Activated CD4-positive, alpha-beta T cell treated with anti-CD3 and anti-CD28 coated beads for 36 hours (primary cell): ENCODE measurements around the gene LIAS. TPM values are rescaled to one million over a fixed set of nuclear protein-coding genes. Genes with fewer than 3 reads are reported as not detected.

Experiments
- ATAC-seq: fragments of 200-7000 bp; cut with Tn5 transposase; one replicate; pipeline ENCODE4 v1.10.0; 2021; ENCODE audit warnings: mild to moderate bottlenecking, moderate library complexity
- CTCF ChIA-PET: fragments of 350-600 bp; sonication (Branson Sonifier 250); formaldehyde crosslinking; loops from one replicate; lab custom pipeline; 2021; ENCODE audit warnings: antibody characterized with exemption; lab: Charles Lee
- POLR2A ChIA-PET: fragments of 350-600 bp; sonication (Branson Sonifier 250); formaldehyde crosslinking; loops from one replicate; lab custom pipeline; 2021; ENCODE audit warnings: antibody characterized with exemption, inconsistent platforms; lab: Charles Lee
- DNase-seq: peaks from one replicate; pipeline ENCODE4 v3.0.0-alpha.2; 2020
- H3K27ac Mint-ChIP-seq: one replicate; pipeline ENCODE4 v1.8.0; 2021; ENCODE audit warnings: mixed read lengths
- H3K27me3 Mint-ChIP-seq: one replicate; pipeline ENCODE4 v1.8.0; 2021; ENCODE audit warnings: mixed read lengths
- H3K36me3 Mint-ChIP-seq: one replicate; pipeline ENCODE4 v1.8.0; 2021; ENCODE audit warnings: low read depth, mixed read lengths
- H3K4me1 Mint-ChIP-seq: one replicate; pipeline ENCODE4 v1.8.0; 2021; ENCODE audit warnings: mixed read lengths
- H3K4me3 Mint-ChIP-seq: one replicate; pipeline ENCODE4 v1.8.0; 2021; ENCODE audit warnings: mild to moderate bottlenecking, moderate library complexity, mixed read lengths
- H3K9me3 Mint-ChIP-seq: one replicate; pipeline ENCODE4 v1.8.0; 2021; ENCODE audit warnings: low read depth, mixed read lengths
- intact Hi-C, 2 experiments: fragments of 100-400 bp; cut with DNase I in 1 of 2; cut with micrococcal nuclease in 1 of 2; formaldehyde crosslinking; loops; one replicate each; pipeline versions ENCODE4 v1.14.2 to v1.15.1; 2022 to 2024; cut with DNase I, micrococcal nuclease
- microRNA-seq: library from miRNA; unstranded; fragments of <30 nt; microRNA quantifications from one replicate; pipeline ENCODE4 v1.2.0, GENCODE V29; 2021; ENCODE audit warnings: borderline replicate concordance
- total RNA-seq, 2 experiments: library from RNA; stranded (reverse); gene quantifications; one replicate each; pipeline ENCODE4 v1.2.3, GENCODE V29; 2021

The LIAS gene
- total RNA-seq, 2 experiments from 2014 or later = 30.7 to 35.5 TPM

- ChIA-PET POLR2A (no interaction called here), CTCF (interaction anchor here (1.0 kb wide), 1 partner anchor 114 kb away, joined by 3 read pairs; the partner anchor contains the start of gene SMIM14)
- no peaks in the 10 kb centered on the region for H3K9me3 Mint-ChIP-seq
These were observed 65.5 kb downstream of the LIAS start for GRCh38 chr4:39524161-39524957.

GRCh38 chr4:39525822-39526690 is 67.2 kb downstream of the LIAS start:
- H3K27me3 Mint-ChIP-seq = no peaks in the 10 kb centered on the region
- H3K27ac Mint-ChIP-seq = peak overlapping the region; percentile 82
- H3K4me1 Mint-ChIP-seq = peaks cover 16% of the 10 kb centered on the region
- ChIA-PET POLR2A (interaction anchor here (0.6 kb wide), 1 partner anchor 86 kb away, joined by 3 read pairs; no protein-coding TSS in a partner anchor), CTCF (interaction anchor here (0.6 to 2.1 kb wide), 2 partner anchors 57 to 271 kb away, joined by 3 to 7 read pairs; no protein-coding TSS in a partner anchor)
- intact Hi-C loops = loop anchor here (2.0 to 10.0 kb wide), 8 partner anchors 67 to 861 kb away; partner anchors contain the start of genes KLF3 (in 1 of the 2), LIAS (in 1 of the 2), N4BP2 (in 1 of the 2) and PDS5A (in 1 of the 2)
- DNase-seq (no peak), ATAC-seq (no peak)
- H3K4me3 Mint-ChIP-seq = peak overlapping the region; percentile 87
- H3K36me3 Mint-ChIP-seq = peaks cover 11% of the 10 kb centered on the region
- peaks cover 6% of the 10 kb centered on the region for H3K9me3 Mint-ChIP-seq

More at GRCh38 chr4:39524161-39524957, 65.5 kb downstream of the LIAS start:
- Mint-ChIP-seq H3K27me3 (no peaks in the 10 kb centered on the region), H3K4me3 (no peak overlapping the region), H3K36me3 (no peaks in the 10 kb centered on the region), H3K4me1 (peaks cover 16% of the 10 kb centered on the region), H3K27ac (no peak overlapping the region)
- no peak for ATAC-seq
- intact Hi-C loops = loop anchor here in 1 of 2 experiments (10.0 kb wide), 1 partner anchor 860 kb away; the partner anchor contains the start of gene KLF3
- DNase-seq = no peak

- H3K27me3 Mint-ChIP-seq = no peaks in the 10 kb centered on the region
- ChIA-PET POLR2A (interaction anchor here (0.6 to 1.2 kb wide), 5 partner anchors 14 to 1115 kb away, joined by 3 to 9 read pairs (median 6); partner anchors contain the start of genes RFC1 and SMIM14), CTCF (interaction anchor here (0.5 to 2.1 kb wide), 7 partner anchors 18 to 472 kb away, joined by 3 to 7 read pairs (median 3); no protein-coding TSS in a partner anchor)
- H3K4me3 Mint-ChIP-seq = peak overlapping the region; percentile 87
- H3K4me1 Mint-ChIP-seq = peaks cover 16% of the 10 kb centered on the region
- peak; percentile 61 for DNase-seq
- peak overlapping the region; percentile 82 for H3K27ac Mint-ChIP-seq
- H3K36me3 Mint-ChIP-seq = peaks cover 17% of the 10 kb centered on the region
- intact Hi-C loops = loop anchor here (1.0 to 10.0 kb wide), 14 partner anchors 58 to 862 kb away; partner anchors contain the start of genes RPL9 (in 2 of the 2), KLF3 (in 1 of the 2), LIAS (in 1 of the 2) and N4BP2 (in 1 of the 2)
- ATAC-seq = no peak
- H3K9me3 Mint-ChIP-seq = peaks cover 14% of the 10 kb centered on the region
These were observed 68.0 kb downstream of the LIAS start for GRCh38 chr4:39526765-39527295.

- peak; percentile 99 for ATAC-seq
- POLR2A ChIA-PET = interaction anchor here (0.6 to 1.2 kb wide), 6 partner anchors 15 to 1114 kb away, joined by 3 to 9 read pairs (median 5); partner anchors contain the start of genes RFC1 and SMIM14
- Mint-ChIP-seq H3K9me3 (peaks cover 19% of the 10 kb centered on the region), H3K27ac (peak within 1 kb of the TSS; percentile 97), H3K36me3 (peaks cover 24% of the 10 kb centered on the region), H3K27me3 (no peaks in the 10 kb centered on the region), H3K4me3 (peak within 1 kb of the TSS; percentile 87), H3K4me1 (peaks cover 16% of the 10 kb centered on the region)
- DNase-seq = peak; percentile 95
- intact Hi-C loops = loop anchor here (1.0 to 10.0 kb wide), 14 partner anchors 58 to 863 kb away; partner anchors contain the start of genes RPL9 (in 2 of the 2), KLF3 (in 1 of the 2), LIAS (in 1 of the 2) and N4BP2 (in 1 of the 2)
- CTCF ChIA-PET = interaction anchor here (0.5 to 2.1 kb wide), 8 partner anchors 17 to 473 kb away, joined by 3 to 7 read pairs (median 3); no protein-coding TSS in a partner anchor
These were observed 68.6 kb downstream of the LIAS start, which contains the start of gene UGDH for GRCh38 chr4:39527296-39528060. TSS of gene UGDH (minus strand) at chr4:39527439. CDS start at chr4:39521512, 5,927 bp downstream.

- CTCF ChIA-PET = interaction anchor here (0.6 kb wide), 1 partner anchor 113 kb away, joined by 3 read pairs; no protein-coding TSS in a partner anchor
- peak overlapping the region; percentile 87 for H3K4me3 Mint-ChIP-seq
- DNase-seq (no peak), ATAC-seq (no peak)
- H3K27ac Mint-ChIP-seq = peak overlapping the region; percentile 81
- POLR2A ChIA-PET = interaction anchor here (0.6 to 1.2 kb wide), 2 partner anchors 125 to 163 kb away, joined by 4 to 6 read pairs; partner anchors contain the start of gene RFC1
- H3K9me3 Mint-ChIP-seq = peaks cover 23% of the 10 kb centered on the region
- peaks cover 16% of the 10 kb centered on the region for H3K4me1 Mint-ChIP-seq
- peaks cover 30% of the 10 kb centered on the region for H3K36me3 Mint-ChIP-seq
- H3K27me3 Mint-ChIP-seq = no peaks in the 10 kb centered on the region
- intact Hi-C loops = loop anchor here in 1 of 2 experiments (5.0 to 10.0 kb wide), 3 partner anchors 94 to 863 kb away; partner anchors contain the start of gene KLF3
These were observed 69.2 kb downstream of the LIAS start for GRCh38 chr4:39528061-39528465.

Small RNA genes lying within 50 kb of the gene (microRNA-seq; reads per million reads assigned to microRNA genes)
- not detected for gene MIR5591

Other genes with a start within 250 kb of the LIAS start
- gene RFC1, start 92.7 kb upstream of the LIAS start, total RNA-seq = 100 to 1,000 TPM; 112 to 216 TPM
- gene KLB, start 52.1 kb upstream of the LIAS start, total RNA-seq = not detected
- gene RPL9, start 134 bp upstream of the LIAS start, total RNA-seq = 1,000 to 10,000 TPM; 1,442 to 2,369 TPM
- gene UGDH, start 68.4 kb downstream of the LIAS start, total RNA-seq = 10 to 100 TPM; 30.2 to 31.3 TPM
- 1 to 10 TPM; 1.4 to 2.0 TPM for gene SMIM14, start 179.8 kb downstream of the LIAS start, total RNA-seq
- 100 to 1,000 TPM in 1 of 2 experiments, 10 to 100 TPM in 1; 87.2 to 122 TPM for gene UBE2K, start 239.1 kb downstream of the LIAS start, total RNA-seq